SJSA1 (cell line): ENCODE results near the gene PRAC2. TPM values are rescaled to one million over a fixed set of nuclear protein-coding genes. Genes with fewer than 3 reads are reported as not detected.

Experiments
- DNase-seq, 2 experiments: peaks; one replicate each; pipeline ENCODE4 v3.0.0-alpha.2; 2015 to 2020; ENCODE audit warnings: low spot score in 2 of 2, low read depth in 1 of 2
- H3K27ac ChIP-seq: fragments of 250-450 bp; sonication (Bioruptor Pico); 2 replicates; pipeline ENCODE4 v1.5.1; 2020; ENCODE audit warnings: mild to moderate bottlenecking, moderate library complexity
- H3K27me3 ChIP-seq: fragments of 250-450 bp; sonication (Bioruptor Pico); replicated peaks from 2 replicates; pipeline ENCODE4 v1.5.1; 2020; ENCODE audit warnings: mild to moderate bottlenecking, moderate library complexity
- H3K36me3 ChIP-seq: fragments of 250-450 bp; sonication (Bioruptor Pico); 2 replicates; pipeline ENCODE4 v1.5.1; 2020; ENCODE audit warnings: mild to moderate bottlenecking
- H3K4me1 ChIP-seq: fragments of 250-450 bp; sonication (Bioruptor Pico); replicated peaks from 2 replicates; pipeline ENCODE4 v1.6.1; 2021; ENCODE audit warnings: mild to moderate bottlenecking
- H3K4me3 ChIP-seq: fragments of 250-450 bp; sonication (Bioruptor Pico); 2 replicates; pipeline ENCODE4 v1.5.1; 2020; ENCODE audit warnings: mild to moderate bottlenecking
- H3K9me3 ChIP-seq: fragments of 250-450 bp; sonication (Bioruptor Pico); replicated peaks from 2 replicates; pipeline ENCODE4 v1.5.1; 2020; ENCODE audit warnings: mild to moderate bottlenecking
- total RNA-seq: library from RNA; depleted of rRNA; stranded (reverse); fragments of >200 nt; shearing (Covaris generic); gene quantifications from 2 replicates; pipeline ENCODE4 v1.2.3, GENCODE V29; 2014

Gene PRAC2
- total RNA-seq, 1 experiment from 2014 or later: not detected

GRCh38 chr17:48734333-48735061 is 11.5 kb downstream of the PRAC2 start:
- Histone ChIP-seq H3K27me3 (peaks cover 94% of the 10 kb centered on the region), H3K9me3 (no peaks in the 10 kb centered on the region), H3K27ac (no peak overlapping the region), H3K36me3 (no peaks in the 10 kb centered on the region), H3K4me3 (no peak overlapping the region), H3K4me1 (no peaks in the 10 kb centered on the region; the same call in 1 of the 2 replicates)
- DNase-seq: no peak

DNA sequence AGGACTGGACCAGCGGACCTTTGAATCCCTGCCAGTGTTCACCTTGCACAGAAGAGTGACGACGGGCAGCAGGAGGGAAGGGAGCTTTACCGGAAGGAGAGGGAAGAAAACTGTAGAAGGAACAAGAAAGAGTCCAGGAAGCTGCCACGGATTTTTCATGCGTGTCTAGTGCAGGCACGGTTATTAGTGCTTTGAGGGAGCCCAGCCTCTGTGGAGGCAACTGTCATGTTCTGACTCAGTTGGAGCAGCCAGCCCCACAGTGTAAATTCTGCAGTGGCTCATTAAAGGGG is 12.0 kb downstream of the PRAC2 start:
- Histone ChIP-seq H3K27me3 (peaks cover 94% of the 10 kb centered on the region), H3K27ac (no peak overlapping the region), H3K4me1 (no peaks in the 10 kb centered on the region; the same call in 1 of the 2 replicates), H3K4me3 (no peak overlapping the region), H3K9me3 (no peaks in the 10 kb centered on the region), H3K36me3 (no peaks in the 10 kb centered on the region)
- no peak for DNase-seq

DNA sequence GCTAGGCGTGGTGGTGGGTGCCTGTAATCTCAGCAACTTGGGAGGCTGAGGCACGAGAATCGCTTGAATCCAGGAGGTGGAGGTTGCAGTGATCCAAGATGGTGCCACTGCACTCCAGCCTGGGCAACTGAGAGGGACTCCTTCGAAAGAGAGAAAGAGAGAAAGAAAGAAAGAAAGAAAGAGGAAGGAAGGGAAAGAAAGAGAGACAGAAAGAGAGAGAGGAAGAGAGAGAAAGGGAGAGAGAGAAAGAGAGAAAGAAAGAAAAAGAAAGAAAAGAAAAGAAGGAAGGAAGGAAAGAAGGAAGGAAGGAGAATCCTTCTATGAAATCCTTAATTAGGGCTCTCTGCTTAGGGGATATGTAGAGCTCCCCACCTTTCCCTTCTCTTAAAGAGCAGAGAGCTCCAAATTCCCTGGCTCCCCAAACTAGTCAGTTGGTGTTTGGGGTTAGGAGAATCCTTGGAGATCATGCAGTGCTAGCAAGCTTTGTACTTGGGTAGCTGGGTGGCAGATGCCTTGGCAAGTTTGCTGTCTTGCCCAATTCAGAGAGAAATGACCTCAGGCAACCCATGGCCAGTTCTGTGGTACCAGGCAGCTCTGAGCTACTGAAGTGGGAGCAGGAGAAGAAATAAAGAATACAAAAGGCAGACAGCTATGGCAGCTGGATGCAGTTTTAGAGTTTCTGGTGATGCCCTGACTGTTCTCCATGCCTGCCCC is 14.5 kb downstream of the PRAC2 start:
- Histone ChIP-seq H3K4me1 (no peaks in the 10 kb centered on the region; the same call in 1 of the 2 replicates), H3K27ac (no peak overlapping the region), H3K36me3 (no peaks in the 10 kb centered on the region), H3K27me3 (peaks cover 98% of the 10 kb centered on the region), H3K4me3 (no peak overlapping the region), H3K9me3 (no peaks in the 10 kb centered on the region)
- DNase-seq: no peak

DNA sequence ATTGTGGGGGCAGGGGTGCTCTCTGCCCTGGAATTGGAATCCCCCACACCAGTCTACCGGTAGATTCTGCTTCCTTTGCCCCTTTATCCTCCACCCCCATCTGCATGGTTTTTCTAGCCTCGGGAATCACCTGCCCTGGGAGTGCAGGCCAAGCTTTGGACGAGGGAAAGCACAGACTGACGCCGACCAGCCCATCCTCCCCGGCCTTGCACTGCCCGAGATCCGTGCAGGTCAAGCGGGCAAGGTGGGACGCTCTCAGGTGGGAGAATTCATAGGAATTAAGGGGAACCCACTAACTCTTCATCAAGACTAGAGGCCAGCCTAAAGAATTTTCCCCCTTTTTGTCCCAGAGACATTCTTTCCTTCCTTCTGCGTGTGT is 15.4 kb downstream of the PRAC2 start:
- Histone ChIP-seq H3K4me3 (no peak overlapping the region), H3K27ac (no peak overlapping the region), H3K27me3 (peaks cover 95% of the 10 kb centered on the region), H3K9me3 (no peaks in the 10 kb centered on the region), H3K4me1 (no peaks in the 10 kb centered on the region; the same call in 1 of the 2 replicates), H3K36me3 (no peaks in the 10 kb centered on the region)
- no peak for DNase-seq

GRCh38 chr17:48738803-48739526 is 16.0 kb downstream of the PRAC2 start:
- H3K27me3 ChIP-seq: peaks cover 95% of the 10 kb centered on the region
- H3K4me1 ChIP-seq: no peaks in the 10 kb centered on the region; the same call in 1 of the 2 replicates
- DNase-seq: no peak
- H3K36me3 ChIP-seq: no peaks in the 10 kb centered on the region
- no peak overlapping the region for H3K4me3 ChIP-seq
- H3K27ac ChIP-seq: no peak overlapping the region
- no peaks in the 10 kb centered on the region for H3K9me3 ChIP-seq

DNA sequence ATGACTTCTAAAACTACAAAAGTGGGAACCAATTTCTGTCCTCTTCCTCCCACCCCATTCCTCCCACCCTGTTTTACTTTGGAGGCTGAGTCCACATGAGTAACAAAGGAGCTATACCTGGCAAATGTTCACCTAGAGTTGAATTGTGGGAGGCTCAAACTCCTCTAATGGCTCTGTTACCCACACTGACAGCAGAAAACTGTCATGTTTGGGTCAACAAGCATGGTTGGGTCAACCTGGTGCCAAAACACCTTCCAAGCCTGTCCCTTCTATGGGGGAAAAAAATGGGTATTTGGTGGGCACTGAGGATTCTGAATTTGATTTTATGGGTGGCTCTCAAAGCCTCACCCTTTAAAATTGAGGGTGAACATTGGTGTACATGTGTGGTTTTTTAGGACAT is 17.6 kb downstream of the PRAC2 start:
- no peak for DNase-seq
- H3K4me3 ChIP-seq: no peak overlapping the region
- H3K27ac ChIP-seq: no peak overlapping the region
- no peaks in the 10 kb centered on the region for H3K36me3 ChIP-seq
- no peaks in the 10 kb centered on the region; the same call in 1 of the 2 replicates for H3K4me1 ChIP-seq
- no peaks in the 10 kb centered on the region for H3K9me3 ChIP-seq
- peaks cover 93% of the 10 kb centered on the region for H3K27me3 ChIP-seq

DNA sequence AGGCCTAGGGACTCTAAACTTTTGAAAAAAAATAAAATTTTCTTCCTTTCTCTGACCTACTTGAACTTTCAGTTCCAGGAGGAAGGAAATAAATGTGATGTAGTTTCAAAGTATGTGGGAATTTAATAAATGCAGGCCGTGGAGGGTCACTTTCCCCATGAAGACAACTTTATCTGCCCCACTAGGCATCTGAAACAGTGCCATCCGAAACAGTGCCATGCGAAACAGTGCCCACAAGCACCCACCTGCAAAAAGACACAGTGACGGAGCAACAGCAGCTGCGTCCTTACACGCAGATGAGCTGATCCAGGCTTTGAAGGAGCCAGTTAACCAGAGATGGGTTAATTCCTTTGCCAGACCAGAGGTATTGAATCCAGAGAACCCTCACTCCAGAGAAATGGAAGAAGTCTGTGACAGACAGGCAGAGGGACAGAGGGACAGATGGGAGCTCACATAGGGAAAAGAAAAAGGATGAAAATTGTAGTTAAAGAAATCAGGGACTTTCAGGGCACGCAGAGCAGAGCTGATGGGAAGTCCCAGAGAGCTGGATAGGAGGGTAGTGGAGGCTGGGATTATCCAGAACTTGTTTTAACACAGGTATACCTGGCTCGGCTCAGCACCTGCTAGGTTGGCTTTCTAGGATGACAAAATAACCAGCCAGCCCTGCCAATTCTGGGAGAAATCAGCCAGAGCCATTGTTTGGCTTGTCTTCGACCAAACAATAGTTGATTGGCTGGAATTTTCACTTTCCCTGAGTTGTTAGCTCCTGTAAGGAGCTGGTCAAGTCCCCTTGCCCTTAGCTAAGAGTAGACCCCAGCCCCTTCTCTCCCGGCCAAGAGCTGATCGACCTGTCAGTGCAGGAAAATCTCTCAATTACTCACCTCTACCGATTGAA is 22.6 kb downstream of the PRAC2 start:
- Histone ChIP-seq H3K4me1 (no peaks in the 10 kb centered on the region), H3K27me3 (peaks cover 95% of the 10 kb centered on the region), H3K9me3 (no peaks in the 10 kb centered on the region), H3K27ac (no peak overlapping the region), H3K4me3 (no peak overlapping the region), H3K36me3 (no peaks in the 10 kb centered on the region)
- no peak for DNase-seq

- H3K4me3 ChIP-seq: no peak overlapping the region
- H3K9me3 ChIP-seq: no peaks in the 10 kb centered on the region
- no peak overlapping the region for H3K27ac ChIP-seq
- peaks cover 95% of the 10 kb centered on the region for H3K27me3 ChIP-seq
- no peaks in the 10 kb centered on the region for H3K36me3 ChIP-seq
- H3K4me1 ChIP-seq: no peaks in the 10 kb centered on the region
- no peak for DNase-seq
These were observed 24.0 kb downstream of the PRAC2 start for GRCh38 chr17:48746916-48747444.

GRCh38 chr17:48747445-48748363 is 24.7 kb downstream of the PRAC2 start:
- Histone ChIP-seq H3K36me3 (no peaks in the 10 kb centered on the region), H3K4me3 (no peak overlapping the region), H3K9me3 (no peaks in the 10 kb centered on the region), H3K4me1 (no peaks in the 10 kb centered on the region), H3K27me3 (peaks cover 95% of the 10 kb centered on the region), H3K27ac (no peak overlapping the region)
- no peak for DNase-seq

DNA sequence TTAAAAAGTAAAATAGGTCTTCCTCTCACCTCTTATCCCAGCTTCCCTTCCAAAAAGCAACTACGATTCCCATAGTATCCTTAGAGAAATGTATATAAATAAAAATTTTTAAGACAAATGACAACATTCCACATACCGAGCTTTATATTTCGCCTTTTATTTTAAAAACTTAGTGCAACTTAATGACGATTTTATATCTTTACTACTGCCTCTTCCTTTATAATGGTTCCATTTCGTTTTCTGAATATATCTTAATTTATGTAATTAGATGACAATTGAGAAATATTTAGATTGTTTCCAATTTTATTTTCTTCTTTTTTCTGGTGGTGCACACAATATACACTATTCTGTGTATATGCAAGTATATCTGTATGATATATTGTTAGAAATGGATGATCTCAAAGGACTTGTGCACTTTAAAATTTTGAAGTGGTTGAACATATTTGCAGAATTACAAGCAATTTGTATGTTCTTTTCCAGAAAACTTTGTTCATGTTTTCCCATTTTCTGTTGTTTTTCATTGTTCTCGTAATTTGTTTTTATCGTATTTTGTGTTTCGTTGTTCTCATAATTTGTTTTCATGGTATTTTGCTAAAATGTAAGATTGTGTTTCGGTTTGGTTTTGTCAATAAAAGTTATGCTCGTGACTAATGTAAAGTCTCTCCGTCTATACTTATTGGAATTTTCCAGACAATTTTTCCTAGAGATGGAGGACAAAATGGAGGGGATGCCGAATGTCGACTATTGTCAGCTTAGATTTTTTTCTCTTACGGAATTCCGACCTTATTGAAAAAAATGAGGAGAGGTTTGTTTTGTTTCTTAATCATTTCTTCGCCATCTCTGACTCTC is 26.0 kb downstream of the PRAC2 start:
- Histone ChIP-seq H3K27ac (no peak overlapping the region), H3K4me1 (no peaks in the 10 kb centered on the region), H3K4me3 (no peak overlapping the region), H3K36me3 (no peaks in the 10 kb centered on the region), H3K27me3 (peaks cover 98% of the 10 kb centered on the region), H3K9me3 (no peaks in the 10 kb centered on the region)
- DNase-seq: no peak

- Histone ChIP-seq H3K4me3 (no peak overlapping the region), H3K27ac (no peak overlapping the region), H3K27me3 (peaks cover 100% of the 10 kb centered on the region), H3K4me1 (no peaks in the 10 kb centered on the region), H3K36me3 (no peaks in the 10 kb centered on the region), H3K9me3 (no peaks in the 10 kb centered on the region)
- no peak for DNase-seq
These were observed 26.9 kb downstream of the PRAC2 start for GRCh38 chr17:48749621-48750553.
